Activated naive CD4-positive, alpha-beta T cell treated with anti-CD3 and anti-CD28 coated beads, Interleukin-2, amount 50 U/mL, for 16 hours (primary cell): ENCODE measurements around the gene CBLC.
"Not testable (repeated sequence)": the region's sequence is repeated elsewhere in the genome, so short reads cannot be mapped to it uniquely, and the experiment has no call there.

Source experiments
- DNase-seq: peaks from one replicate; pipeline ENCODE4 v3.0.0-alpha.2; 2020

CBLC gene

DNA sequence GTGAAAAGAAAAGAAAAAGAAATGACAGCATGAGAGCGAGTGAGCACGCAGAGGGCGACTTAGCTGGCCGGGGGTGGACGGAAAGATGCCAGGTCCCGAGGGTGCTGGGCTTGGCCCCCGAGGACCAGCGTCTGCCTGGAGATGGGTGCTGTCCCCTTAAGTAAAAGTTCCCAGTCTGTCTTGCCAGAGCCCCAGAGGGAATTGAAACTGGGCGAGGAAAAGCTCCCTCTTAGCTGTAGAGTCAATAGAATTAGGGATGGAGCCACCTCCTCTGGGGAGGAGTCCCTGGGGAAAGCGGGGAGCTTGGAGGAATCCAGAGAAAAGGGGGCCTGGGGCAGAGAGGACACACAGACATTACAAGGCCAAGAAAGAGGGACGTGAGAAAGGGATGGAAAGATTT is 44.5 kb downstream of the CBLC start:
- DNase-seq: no peak

DNA sequence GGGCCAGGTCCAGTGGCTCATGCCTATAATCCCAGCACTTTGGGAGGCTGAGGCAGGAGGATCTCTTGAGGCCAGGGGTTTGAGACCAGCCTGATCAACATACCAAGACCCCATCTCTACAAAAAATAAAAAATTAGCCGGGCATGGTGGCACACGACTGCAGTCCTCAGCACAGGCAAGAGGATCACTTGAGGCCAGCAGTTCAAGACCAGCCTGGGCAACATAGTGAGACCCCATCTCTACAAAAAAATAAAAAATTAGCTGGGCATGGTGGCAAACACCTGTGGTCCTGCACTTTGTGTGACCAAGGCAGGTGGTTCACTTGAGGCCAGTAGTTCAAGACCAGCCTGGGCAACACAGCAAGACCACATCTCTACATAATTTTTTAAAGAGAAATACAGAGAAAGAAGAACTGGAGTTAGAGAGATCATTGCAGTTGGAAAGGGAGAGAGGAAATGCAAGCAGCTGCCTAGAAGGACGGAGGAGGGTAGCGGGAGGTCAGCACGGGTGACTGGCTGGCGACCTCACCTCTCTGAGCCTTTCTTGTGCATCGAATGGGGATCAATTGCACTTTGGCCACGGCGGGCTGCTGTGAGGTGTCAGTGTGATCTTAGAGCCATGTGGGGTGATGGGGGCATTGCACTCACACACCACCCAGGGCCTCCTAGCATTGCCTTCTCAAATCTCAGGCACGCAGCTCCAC is 45.1 kb downstream of the CBLC start:
- no peak for DNase-seq

DNA sequence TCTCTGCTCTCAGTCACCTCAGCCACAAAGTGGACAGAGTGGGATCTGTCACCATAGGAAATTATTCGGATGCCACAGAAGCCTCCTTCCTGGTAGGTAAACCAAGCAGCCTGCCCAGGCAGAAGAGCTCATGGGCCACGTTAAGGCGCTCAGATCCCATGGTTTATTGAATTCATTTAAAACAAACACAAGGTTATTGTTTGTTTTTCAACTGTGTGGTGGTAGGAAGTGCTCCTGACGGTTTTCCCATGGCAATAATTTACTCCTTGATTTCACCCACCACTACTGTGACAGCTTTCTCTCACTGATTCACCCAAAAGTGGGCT is 45.6 kb downstream of the CBLC start:
- DNase-seq: no peak

DNA sequence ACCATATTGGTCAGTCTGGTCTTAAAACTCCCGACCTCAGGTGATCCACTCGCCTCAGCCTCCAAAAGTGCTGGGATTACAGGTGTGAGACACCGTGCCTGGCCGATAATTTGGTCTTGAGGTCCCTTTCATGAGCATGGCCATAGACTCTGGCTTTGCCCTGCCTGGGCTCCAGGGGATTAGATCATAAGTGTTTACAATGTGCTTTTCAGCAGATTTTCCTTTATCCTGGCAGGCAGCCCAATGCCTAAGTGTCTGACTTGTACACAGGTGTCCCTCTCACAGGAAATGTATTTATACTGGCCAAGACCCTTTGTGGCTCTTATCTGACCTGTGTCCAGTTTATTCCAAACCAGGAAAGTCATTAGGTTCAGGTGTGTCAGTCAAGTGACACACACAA is 47.1 kb downstream of the CBLC start:
- DNase-seq: no peak

DNA sequence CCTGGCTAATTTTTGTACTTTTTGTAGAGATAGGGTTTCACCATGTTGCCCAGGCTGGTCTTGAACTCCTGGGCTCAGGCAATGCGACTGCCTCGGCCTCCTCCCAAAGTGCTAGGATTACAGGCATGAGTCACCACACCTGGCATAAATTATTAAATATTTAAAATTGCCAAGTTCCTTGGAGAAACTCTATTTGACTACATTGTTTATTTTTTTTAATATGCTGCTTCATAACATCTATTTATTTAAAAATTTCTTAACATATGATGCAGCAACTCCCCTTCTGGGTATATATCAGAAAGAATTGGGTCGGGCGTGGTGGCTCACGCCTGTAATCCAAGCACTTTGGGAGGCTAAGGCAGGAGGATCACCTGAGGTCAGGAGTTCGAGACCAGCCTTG is 55.2 kb downstream of the CBLC start:
- DNase-seq: not testable (repeated sequence)

DNA sequence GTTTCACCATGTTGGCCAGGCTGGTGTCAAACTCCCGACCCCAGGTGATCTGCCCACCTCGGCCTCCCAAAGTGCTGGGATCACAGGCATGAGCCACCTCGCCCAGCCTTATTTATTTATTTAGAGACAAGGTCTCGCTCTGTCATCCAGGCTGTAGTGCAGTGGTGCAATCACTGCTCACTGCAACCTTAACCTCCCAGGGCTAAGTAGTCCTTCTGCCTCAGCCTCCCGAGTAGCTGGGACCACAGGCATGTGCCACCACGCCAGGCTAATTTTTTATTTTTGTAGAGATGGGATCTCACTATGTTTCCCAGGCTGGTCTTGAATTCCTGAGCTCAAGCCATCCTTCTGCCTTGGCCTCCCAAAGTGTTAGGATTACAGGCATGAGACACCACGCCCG is 56.7 kb downstream of the CBLC start:
- not testable (repeated sequence) for DNase-seq

DNA sequence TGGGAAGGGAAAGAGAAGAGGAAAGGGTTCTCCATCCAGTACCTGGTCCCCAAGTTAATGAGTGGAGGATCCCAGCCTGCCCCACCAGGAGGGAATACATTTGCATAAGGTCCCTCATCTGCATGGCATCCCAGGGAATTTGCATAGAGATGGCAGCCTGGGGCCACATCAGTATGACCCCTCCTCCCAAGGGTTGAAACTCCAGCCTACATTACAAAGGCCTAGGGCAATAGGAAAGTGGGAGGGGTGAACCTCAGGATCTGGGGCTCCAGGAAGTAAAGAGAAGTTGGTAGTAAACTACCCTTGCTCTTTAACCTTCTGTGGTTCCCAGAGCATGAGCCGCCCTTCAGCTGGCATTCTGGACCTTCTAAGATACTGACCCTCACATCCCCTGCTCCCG is 61.6 kb downstream of the CBLC start:
- no peak for DNase-seq

DNA sequence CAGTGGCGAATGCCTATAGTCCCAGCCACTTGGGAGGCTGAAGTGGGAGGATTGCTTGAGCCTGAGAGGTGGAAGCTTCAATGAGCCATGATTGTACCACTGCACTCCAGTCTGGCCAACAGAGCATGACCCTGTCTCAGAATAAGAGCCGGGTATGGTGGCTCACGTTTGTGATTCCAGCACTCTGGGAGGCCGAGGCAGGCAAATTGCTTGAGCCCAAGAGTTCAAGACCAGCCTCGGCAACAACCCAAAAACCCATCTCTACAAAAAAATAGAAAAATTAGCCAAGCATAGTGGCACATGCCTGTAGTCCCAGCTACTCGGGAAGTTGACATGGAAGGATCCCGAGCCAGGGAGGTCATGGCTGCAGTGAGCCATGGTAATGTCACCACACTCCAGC is 63.1 kb downstream of the CBLC start:
- DNase-seq: no peak

DNA sequence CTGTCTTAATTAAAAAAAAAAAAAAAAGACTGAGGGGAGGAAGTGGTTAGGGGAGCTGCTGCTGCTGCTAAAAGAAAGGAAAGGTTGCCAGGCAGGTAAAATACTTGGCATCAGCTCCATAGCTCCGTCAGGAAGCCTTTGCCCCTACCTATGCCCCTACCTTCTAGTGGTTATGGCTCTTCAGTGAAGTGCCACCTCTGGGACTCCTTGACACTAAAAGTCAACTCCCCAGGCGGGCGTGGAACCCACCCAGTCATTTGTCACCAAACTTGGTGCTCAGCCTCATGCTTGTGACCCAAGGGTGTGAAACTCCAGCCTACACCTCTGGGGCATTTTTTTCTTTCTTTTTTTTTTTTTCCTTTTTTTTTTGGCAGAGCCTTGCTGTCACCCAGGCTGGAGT is 63.5 kb downstream of the CBLC start:
- no peak for DNase-seq

DNA sequence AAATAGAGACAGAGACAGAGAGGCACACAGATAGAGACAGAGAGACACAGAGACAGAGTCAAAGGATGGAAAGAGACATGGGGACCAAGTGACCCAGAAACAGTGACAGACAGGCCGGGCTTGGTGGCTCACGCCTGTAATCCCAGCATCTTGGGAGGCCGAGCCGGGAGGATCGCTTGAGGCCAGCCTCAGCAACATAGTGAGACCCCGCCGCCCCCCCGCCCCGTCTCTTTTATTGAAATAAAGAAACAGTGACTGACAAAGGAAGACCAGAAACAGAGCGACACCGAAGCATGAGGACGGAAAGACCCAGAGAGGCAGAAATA is 67.6 kb downstream of the CBLC start:
- DNase-seq: no peak

DNA sequence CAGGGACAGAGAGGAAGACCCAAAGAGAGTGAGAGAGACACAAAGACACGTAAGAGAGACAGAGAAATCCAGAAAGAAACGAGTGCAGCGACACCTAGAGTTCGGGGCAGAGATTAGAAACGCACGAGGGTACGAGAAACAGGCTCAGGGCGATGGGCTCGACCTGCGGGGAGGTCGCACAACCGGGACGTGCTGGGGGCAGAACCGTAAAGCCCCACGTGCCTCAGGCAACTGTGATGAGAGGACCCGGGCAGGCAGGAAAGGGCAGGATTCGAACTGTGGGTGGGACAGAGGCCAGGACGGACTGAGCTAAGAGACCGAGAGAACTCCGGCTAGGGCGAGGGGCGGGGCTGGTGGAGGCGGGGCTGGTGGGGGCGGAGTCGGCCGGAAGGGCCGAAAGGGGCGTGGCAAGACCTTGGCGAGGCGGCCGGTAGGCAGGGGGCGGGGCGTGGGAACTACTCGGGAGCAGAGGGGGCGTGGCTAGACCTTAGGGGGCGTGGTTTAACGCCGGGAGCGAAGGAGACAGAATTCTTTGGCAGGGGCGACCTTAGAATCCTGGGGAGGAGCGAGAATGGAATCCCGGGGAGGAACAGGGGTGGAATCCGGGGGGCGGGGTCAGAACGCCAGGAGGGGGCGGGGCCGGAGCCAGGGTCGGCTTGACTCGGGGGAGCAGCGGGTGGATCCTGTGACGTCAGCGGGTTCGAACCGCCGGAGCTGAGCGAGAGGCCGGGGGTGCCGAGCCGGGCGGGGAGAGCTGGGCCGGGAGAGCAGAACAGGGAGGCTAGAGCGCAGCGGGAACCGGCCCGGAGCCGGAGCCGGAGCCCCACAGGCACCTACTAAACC is 68.1 kb downstream of the CBLC start, which contains the start of gene NECTIN2:
Gene NECTIN2, plus strand, starts transcription at position 686 of the 843 bp plus-strand sequence. CDS start 229 bp downstream, outside the sequence.
- DNase-seq: peak; percentile 79

DNA sequence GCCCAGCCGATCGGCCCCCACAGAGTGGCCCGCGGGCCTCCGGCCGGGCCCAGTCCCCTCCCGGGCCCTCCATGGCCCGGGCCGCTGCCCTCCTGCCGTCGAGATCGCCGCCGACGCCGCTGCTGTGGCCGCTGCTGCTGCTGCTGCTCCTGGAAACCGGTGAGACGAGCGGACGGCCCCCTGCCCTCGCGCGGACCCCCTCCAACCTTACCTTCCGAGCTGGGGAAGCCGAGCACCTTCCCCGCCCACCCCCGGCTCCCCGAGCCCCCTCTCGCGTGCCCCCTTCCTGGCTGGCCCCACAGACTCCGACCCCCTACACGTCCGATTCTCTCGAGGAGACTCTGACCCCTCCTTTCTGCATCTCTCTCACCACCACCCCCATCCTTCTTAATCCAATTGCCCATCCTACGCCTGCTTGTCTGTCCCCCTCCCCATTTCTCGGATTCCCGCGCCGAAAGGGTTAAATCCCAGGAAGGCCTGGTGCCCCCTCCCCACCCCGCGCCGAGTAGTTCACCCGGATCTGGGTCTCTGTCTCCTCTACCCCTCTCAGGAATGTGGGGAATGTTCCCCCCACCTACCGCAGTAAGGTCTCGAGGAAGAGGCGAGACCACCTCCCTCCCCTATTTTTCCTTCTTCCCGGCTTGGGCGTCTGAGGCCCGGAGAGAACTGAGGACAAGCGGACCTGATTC is 68.9 kb downstream of the CBLC start:
- DNase-seq: no peak

DNA sequence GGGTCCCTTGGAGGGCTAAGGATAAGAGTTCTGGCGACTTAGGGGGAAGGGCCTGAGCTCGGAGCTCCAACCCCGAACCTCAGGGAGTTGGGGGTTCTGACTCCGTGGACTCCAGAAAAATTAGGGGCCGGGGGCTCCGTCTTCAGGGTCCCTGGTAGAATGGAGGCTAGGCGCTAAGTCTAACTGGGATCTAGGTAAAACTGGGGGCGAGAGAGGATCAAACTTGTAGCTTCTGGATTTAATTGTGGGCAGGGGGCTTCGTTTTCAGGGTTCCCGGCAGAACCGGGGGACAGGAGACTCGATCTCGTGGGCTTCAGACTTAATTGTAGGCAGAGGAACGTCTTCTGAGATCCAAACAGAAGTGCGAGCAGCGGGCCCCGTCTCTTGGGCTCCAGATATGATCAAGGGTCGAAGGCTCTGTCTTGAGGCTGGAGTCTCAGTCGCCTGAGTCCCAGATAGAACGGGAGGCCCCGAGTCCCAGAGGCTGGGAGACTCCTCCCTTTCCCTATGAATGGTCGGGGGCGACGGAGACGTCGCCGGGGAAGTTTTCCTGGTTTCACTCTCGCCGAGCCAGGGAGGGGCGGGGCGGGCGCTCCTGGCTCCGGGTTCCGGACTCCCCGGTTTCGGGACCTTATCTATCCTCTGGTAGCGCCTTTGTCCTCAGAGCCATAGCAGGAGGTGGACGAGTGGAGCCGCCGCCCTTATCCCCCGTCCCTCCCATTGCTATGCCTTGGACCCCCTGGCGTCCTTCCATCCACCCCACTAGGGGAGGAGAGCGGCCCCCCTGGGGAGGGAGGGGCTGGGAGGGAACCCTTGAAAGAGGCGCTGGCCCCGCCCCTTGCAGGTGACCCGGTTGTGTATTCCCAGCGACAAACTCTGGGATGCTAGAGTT is 69.7 kb downstream of the CBLC start:
- no peak for DNase-seq

DNA sequence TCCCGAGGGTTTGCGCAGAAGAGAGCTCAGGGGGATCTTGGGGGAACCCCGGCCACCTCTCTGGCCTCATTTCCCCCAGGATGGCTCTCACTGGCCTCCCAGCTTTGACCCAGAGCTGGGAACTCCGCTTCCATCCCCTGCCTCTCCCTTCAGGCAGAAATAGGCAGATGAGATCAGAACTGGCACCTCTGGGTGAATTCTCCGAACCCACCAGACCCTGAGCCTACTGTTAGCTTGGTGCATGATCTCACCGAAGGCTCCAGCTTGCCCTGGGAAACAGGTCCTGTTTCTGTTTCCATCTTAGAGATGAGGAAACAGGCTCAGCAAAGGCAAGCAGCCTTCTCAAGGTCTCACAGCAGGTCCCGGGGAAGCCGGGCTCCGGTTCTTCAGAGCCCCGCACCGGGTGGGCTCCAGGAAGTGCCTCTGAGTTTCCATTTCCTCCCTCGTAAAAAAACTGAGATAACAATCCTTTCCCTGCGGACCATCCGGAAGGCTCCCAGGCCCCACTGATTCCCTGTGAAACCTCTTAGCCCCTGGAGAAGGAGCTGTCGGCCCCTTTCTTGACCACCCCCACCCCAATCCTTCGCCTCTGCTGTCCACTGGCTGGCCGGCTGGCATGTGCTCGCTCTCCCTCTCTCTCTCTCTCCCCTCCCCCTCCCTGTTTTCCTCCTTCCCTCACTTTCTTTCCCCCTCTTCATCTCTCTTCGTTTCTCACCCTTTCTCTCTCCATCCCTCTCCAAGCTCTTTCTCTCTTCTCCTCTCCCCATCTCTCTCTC is 70.5 kb downstream of the CBLC start:
- DNase-seq: no peak

DNA sequence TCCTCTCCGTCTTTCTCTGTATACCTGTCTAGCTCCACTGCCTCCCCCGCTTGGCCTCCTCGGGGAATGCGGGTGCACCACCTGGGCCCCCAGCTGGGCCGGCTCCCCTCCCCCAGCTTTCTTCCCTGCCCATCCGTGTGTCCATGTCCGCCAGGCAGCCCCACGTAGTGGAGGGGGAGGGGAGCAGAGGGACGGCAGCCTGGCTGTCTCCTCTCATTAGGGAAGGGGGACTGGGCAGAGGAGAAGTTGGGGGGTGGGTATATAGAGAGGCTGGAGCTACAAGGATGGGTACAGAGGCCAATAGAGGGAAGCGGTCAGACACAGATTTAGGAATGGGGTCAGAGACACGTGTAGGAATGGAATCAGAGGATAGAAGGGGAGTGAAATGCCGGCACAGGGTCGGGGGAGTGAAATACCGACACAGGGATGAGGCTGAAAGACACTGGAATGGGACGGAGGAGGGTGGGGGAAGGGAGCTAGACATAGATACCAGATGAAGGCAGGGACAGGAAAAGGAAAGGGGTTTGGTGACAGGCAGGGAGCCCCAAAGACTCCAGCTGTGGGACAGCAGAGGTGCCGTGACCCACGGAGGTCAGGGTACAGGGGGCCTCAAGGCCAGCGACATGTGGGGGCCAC is 71.2 kb downstream of the CBLC start:
- no peak for DNase-seq
